ENCODE results near the gene LGR6.
A peak's percentile ranks its signal among the peaks of the same experiment; 100 is the strongest.

The LGR6 gene

DNA sequence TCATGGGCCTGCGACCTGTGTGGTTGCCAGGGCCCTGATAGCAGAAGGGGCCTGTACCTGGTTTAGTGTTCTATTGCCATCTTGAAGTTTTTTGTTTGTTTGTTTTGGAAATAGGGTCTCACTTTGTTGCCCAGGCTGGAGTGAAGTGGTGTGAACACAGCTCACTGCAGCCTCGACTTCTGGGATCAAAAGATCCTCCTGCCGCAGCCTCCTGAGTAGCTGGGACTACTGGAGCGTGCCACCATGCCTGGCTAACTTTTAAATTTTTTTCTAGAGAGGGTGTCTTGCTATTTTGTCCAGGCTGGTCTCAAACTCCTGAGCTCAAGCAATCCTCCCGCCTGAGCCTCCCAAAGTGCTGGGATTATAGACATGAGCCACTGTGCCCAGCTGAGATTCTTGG is 75.2 kb downstream of the LGR6 start:
- DNase-seq (ENCODE audit: low spot score), result no peak

- no peak for DNase-seq (ENCODE audit: low spot score)
Observed at GRCh38 chr1:202270871-202271326, 77.3 kb downstream of the LGR6 start.

DNA sequence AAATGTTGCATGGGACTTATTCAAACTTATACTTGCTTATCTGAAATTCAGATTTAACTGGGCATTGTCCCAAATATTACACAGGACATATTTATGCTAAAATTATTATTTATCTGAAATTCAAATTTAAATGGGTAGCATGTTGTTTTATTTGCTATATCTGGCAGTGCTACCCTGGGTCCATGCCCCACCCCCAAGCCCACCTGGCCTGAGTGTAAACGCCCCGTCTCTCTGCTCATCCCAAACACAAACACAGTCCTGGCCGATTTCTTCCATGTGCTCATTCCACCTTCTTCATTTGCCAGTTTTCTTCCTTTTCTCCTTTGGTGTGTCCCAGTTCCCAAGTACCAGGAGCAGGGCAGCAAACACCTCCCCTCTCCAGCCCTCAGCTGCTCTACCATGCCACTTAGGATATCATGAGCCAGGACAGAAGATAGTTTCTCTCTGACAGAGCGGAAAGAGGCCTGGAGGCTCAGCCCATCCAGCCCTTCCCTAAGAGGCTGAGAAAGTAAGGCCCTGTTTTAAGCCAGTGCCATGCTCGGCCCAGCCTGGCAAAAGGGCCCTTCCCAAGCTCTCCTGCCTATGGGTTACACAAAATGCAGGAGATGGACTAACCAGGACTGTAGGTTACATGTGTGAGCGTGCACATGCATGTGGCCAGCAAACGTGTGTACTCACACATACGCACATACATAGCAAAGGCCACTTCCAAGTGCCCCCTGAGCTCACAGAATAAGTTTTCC is 78.7 kb downstream of the LGR6 start:
- DNase-seq (ENCODE audit: low spot score), result no peak

GRCh38 chr1:202274611-202275010 is 81.0 kb downstream of the LGR6 start:
- DNase-seq (ENCODE audit: low spot score), result peak; percentile 49

GRCh38 chr1:202275061-202275770 is 81.6 kb downstream of the LGR6 start:
- DNase-seq (ENCODE audit: low spot score), result no peak

DNA sequence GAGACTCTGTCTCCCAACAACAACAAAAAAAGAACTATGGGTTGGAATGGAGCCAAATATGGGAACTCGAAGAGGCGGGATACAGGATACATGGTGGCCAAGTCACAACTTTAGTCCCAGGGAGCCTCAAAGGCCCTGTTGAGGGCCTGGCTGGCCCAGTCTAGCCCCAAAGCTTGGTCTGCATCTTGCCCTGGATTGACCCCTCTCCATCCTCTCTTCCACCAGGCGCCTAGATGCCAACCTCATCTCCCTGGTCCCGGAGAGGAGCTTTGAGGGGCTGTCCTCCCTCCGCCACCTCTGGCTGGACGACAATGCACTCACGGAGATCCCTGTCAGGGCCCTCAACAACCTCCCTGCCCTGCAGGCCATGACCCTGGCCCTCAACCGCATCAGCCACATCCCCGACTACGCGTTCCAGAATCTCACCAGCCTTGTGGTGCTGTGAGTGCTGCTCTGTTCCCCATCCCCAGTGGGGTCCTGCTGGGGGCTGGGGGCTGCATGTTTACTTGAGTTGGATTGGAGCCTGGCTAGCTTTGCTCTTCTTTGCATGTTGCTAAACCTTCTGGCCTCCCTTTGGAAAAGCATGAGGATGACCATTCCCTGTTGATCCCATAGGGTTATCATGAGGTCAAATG is 82.6 kb downstream of the LGR6 start:
- no peak for DNase-seq (ENCODE audit: low spot score)

- no peak for DNase-seq (ENCODE audit: low spot score)
Observed at GRCh38 chr1:202276920-202277319, 83.3 kb downstream of the LGR6 start.

DNA sequence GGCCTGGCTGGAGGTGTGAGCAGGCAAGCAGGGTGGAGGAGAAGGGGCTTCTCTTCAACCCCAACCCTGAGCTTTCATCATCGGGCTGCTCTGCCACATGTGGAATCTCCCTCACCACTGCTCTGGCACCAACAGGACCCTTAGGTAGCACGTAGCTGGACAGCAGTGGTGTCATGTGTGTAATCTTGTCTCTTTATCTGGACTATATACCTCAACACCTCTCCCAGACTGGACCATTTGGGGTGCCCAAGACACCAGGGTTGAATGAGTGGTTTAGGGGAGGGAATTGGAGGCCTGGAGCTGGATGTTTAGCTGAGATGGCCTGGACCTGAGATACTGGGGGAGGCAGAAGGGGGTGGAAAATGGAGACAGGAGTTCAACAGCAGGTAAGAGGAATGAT is 85.2 kb downstream of the LGR6 start:
- DNase-seq (ENCODE audit: low spot score), result no peak

DNA sequence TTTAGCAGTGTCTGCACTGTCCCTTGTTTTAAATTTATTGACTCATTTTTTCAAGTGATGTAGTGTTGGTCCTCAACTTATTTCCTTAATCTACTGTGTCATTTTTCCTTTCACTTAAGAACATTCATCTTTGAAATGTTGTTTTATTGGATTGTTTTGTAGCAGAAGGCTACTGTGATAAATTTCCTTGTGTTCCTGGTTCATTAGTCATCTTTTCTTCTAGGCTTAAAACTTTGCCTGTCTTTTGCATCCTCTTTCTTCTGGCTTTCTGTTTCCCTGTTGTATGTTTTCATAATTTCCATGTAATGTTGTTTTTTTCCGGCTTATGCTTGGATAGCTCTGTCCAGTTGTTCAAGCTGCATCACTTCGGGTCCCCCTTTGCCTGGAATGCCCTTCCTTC is 86.2 kb downstream of the LGR6 start:
- DNase-seq (ENCODE audit: low spot score), result no peak

DNA sequence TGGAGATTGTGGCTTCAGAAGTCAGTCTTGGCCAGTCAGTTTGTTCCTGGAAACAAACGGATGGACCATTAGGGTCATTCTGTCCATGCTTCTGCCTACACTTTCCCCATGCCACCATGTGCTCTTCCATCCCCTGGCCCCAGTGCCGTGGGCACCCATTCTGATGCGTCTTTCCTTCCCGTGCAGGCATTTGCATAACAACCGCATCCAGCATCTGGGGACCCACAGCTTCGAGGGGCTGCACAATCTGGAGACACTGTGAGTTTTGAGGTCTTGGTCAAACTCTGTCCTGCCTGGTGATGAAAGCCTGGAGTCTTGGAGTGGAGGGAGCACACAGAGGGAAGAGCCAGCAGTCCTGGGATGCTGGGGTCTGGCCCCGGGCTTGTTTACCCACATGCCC is 87.0 kb downstream of the LGR6 start:
- DNase-seq (ENCODE audit: low spot score), result no peak

GRCh38 chr1:202281316-202282024 is 87.9 kb downstream of the LGR6 start:
- DNase-seq (ENCODE audit: low spot score), result peak; percentile 28

- DNase-seq (ENCODE audit: low spot score), result no peak
Observed at GRCh38 chr1:202282025-202282371, 88.4 kb downstream of the LGR6 start.

GRCh38 chr1:202282596-202283283 is 89.1 kb downstream of the LGR6 start:
- DNase-seq (ENCODE audit: low spot score), result no peak

- peak; percentile 36 for DNase-seq (ENCODE audit: low spot score)
Observed at GRCh38 chr1:202283379-202283844, 89.8 kb downstream of the LGR6 start.

GRCh38 chr1:202283991-202284390 is 90.4 kb downstream of the LGR6 start:
- peak; percentile 42 for DNase-seq (ENCODE audit: low spot score)

GRCh38 chr1:202285908-202286307 is 92.3 kb downstream of the LGR6 start:
- no peak for DNase-seq (ENCODE audit: low spot score)

GRCh38 chr1:202286622-202287097 is 93.1 kb downstream of the LGR6 start:
- peak; percentile 48 for DNase-seq (ENCODE audit: low spot score)

DNA sequence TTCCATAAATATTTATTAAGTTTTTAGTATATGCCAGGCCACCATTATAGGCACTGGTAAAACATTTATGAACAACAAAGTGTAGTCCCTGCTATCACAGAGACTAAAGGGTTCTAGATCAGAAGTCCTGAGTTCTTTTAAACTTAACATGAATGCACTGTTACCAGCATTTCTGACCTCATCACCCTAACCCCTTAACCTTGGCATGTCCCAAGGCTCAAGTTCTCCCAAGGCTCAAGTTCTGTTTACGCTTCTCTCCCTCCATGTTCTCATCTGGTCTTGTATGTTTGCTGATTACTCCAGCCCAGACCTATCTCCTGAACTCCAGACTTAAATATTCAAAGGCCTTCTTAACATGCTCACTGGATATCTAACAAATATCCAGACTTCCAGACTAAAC is 93.6 kb downstream of the LGR6 start:
- no peak for DNase-seq (ENCODE audit: low spot score)

DNA sequence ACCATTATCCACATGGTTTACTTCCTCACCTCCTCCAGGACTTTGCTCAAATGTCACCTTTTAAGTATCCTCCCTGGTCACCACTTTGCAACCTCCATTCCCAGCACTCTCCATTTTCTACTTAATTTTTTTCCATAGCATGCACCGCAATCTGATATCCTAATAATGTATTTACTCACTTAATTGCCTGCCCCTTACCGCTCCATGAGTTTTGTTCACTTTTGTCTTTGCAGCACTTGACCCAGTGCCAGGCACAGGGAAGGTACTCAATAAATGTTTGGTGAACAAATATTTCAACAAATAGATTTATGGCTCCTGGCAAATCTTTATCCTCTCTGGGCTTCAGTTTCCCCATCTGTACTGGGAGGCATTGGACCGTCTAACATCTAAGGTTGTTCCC is 94.6 kb downstream of the LGR6 start:
- no peak for DNase-seq (ENCODE audit: low spot score)

- no peak for DNase-seq (ENCODE audit: low spot score)
Observed at GRCh38 chr1:202289009-202289408, 95.4 kb downstream of the LGR6 start.

DNA sequence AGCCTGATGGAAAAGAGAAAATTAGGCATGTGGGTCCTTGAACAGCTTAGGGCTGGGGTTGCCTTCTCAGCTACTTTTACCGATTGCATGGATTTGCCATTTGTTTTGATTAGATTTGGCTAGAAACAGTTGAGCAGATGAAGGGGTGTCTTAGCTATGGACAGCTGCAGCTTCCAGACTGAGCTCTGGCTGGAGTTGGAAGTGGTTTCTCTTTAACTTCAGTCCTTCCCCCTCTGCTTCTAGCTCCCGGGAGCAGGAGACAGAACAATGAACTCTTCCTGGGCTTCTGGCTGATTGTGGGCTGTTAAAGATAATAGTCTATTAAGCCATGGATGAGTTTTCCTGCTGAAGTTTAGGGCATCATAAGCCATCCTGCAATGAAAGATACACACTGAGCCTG is 97.4 kb downstream of the LGR6 start:
- no peak for DNase-seq (ENCODE audit: low spot score)
